WERI-Rb-1 (cell line): ENCODE results near the gene TNFRSF25.

ENCODE experiments used
- DNase-seq: peaks from one replicate; pipeline ENCODE4 v3.0.0-alpha.2; 2020
- H3K27ac ChIP-seq: fragments of 250-450 bp; sonication (Bioruptor Pico); 2 replicates; pipeline ENCODE4 v1.5.1; 2020; ENCODE audit warnings: mild to moderate bottlenecking, moderate library complexity
- H3K27me3 ChIP-seq: fragments of 250-450 bp; sonication (Bioruptor Pico); 2 replicates; pipeline ENCODE4 v1.5.1; 2021; ENCODE audit warnings: mild to moderate bottlenecking, low read depth, moderate library complexity; ENCODE audit not compliant: insufficient read depth, severe bottlenecking
- H3K36me3 ChIP-seq: fragments of 250-450 bp; sonication (Bioruptor Pico); 2 replicates; pipeline ENCODE4 v1.5.1; 2020; ENCODE audit warnings: mild to moderate bottlenecking, moderate library complexity
- H3K4me3 ChIP-seq: 2 replicates; pipeline ENCODE4 v1.5.1; 2011; ENCODE audit warnings: low read depth, mild to moderate bottlenecking, control low read depth, low read length
- H3K9me3 ChIP-seq: fragments of 250-450 bp; sonication (Bioruptor Pico); 2 replicates; pipeline ENCODE4 v1.5.1; 2021; ENCODE audit warnings: mild to moderate bottlenecking, moderate library complexity; ENCODE audit not compliant: severe bottlenecking
- CTCF ChIP-seq: IDR thresholded peaks from 2 replicates; pipeline ENCODE4 v1.5.1; 2011; ENCODE audit warnings: low read depth, mild to moderate bottlenecking, control low read depth, inconsistent platforms, low read length

TNFRSF25 gene

GRCh38 chr1:6511561-6512244 lies 45.7 kb upstream of the TNFRSF25 start:
- no peak for TF ChIP-seq CTCF
- DNase-seq = no peak
- Histone ChIP-seq H3K27ac (peak overlapping the region; percentile 76), H3K4me3 (no peak overlapping the region), H3K9me3 (no peaks in the 10 kb centered on the region), H3K36me3 (no peaks in the 10 kb centered on the region), H3K27me3 (no peaks in the 10 kb centered on the region)

- Histone ChIP-seq H3K4me3 (no peak overlapping the region), H3K36me3 (no peaks in the 10 kb centered on the region), H3K9me3 (no peaks in the 10 kb centered on the region), H3K27me3 (no peaks in the 10 kb centered on the region), H3K27ac (no peak overlapping the region; the same call in 1 of the 2 replicates)
- DNase-seq = no peak
- TF ChIP-seq CTCF = no peak
These were observed 45.1 kb upstream of the TNFRSF25 start for GRCh38 chr1:6511056-6511455.

GRCh38 chr1:6510493-6510892 lies 44.5 kb upstream of the TNFRSF25 start:
- Histone ChIP-seq H3K27ac (no peak overlapping the region), H3K36me3 (no peaks in the 10 kb centered on the region), H3K4me3 (no peak overlapping the region), H3K9me3 (no peaks in the 10 kb centered on the region), H3K27me3 (no peaks in the 10 kb centered on the region)
- no peak for TF ChIP-seq CTCF
- DNase-seq = no peak

GRCh38 chr1:6509919-6510291 lies 43.9 kb upstream of the TNFRSF25 start:
- Histone ChIP-seq H3K27me3 (no peaks in the 10 kb centered on the region), H3K9me3 (no peaks in the 10 kb centered on the region), H3K4me3 (no peak overlapping the region), H3K36me3 (no peaks in the 10 kb centered on the region), H3K27ac (no peak overlapping the region)
- no peak for TF ChIP-seq CTCF
- no peak for DNase-seq

- Histone ChIP-seq H3K4me3 (no peak overlapping the region), H3K27me3 (no peaks in the 10 kb centered on the region), H3K27ac (no peak overlapping the region), H3K9me3 (no peaks in the 10 kb centered on the region), H3K36me3 (no peaks in the 10 kb centered on the region)
- DNase-seq = no peak
- no peak for TF ChIP-seq CTCF
These were observed 43.4 kb upstream of the TNFRSF25 start for GRCh38 chr1:6509220-6509918.
